Raji (cell line): Measurements from ENCODE around the gene PROM1.

Source experiments
- POLR2A ChIP-seq: IDR thresholded peaks from 2 replicates; pipeline ENCODE4 v1.6.1; 2011; ENCODE audit warnings: low read depth, low read length, control low read depth; ENCODE audit not compliant: insufficient read depth

Gene PROM1

GRCh38 chr4:15947684-15948083 lies 136.1 kb downstream of the PROM1 start:
- no peak for TF ChIP-seq POLR2A

DNA sequence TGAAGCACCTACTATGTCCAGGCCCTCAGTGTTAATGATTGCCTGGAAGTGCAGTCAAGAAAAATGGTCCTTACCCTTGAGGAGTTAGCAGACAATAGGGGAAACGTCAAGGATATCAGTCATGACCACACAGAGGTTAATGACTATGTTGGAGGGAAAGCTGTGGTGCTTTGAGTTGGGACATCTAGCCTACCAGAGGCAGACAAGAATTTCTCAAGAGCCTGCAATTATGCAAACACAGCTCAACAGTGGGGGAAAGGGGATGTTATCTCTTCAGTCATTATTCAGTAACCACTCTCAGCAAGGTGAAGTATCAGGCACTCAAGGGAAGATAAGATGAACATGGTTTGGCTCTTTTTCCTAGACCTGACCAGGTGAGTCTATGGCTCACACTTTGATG lies 138.3 kb downstream of the PROM1 start:
- TF ChIP-seq POLR2A, result no peak

DNA sequence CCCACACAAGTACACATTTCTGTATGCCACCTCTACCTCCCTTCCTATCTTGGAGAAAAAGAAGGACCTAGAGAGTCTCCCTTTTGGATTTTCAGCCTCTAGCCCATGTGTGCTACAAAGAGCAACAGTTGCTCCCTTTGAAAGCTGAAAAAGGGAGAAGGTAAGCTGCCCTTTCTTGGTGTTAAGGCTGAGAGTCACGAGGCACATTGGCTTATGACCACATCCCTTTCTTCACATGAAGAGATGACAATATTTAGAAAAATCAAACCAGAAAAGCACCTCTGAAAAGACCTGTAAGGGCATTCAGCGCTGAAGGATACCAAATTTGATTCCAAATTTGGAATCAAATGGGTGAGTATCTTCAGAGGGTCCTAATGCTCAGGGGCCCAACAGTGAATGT lies 138.9 kb downstream of the PROM1 start:
- no peak for TF ChIP-seq POLR2A

DNA sequence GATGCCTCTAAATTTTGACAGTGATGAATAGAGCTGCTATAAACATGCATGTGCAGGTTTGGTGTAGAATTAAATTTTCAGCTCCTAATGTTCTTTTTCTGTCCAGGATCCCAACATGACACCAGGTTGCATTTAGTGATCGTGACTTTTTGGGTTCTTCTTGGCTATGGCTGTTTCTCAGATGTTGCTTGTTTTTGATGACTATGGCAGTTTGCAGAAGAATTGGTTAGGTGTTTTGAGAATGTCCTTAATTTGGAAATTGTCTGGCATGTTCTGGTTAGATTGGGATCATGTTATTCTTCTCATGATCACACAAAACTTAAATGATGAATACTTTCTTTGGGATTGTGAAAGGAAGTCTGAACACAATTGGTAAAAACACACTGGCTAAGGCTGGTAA lies 141.5 kb downstream of the PROM1 start:
- TF ChIP-seq POLR2A, result no peak

DNA sequence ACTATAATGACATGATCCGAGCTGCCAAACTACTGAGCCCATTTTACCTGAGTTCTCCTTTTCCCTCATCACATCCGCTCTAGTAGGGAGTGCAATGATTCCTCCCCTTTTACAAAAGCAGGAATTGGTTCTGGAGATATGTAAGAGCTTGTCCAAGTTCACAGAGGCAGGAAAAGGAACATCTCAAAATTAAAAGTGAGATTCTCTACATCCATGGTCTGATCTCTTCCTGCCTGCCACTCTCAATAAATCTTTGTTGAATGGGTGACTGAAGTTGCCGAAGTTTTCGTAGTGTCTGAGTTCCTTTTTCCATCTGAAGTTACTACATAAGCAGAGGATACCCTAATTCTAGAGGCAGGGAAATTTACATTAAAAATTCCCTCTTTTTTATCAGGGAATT lies 145.2 kb downstream of the PROM1 start, which contains the start of gene FGFBP1:
Gene FGFBP1, minus strand, starts transcription at position 101 of the 400 bp plus-strand sequence. CDS start 2,108 bp downstream, outside the sequence.
- TF ChIP-seq POLR2A, result no peak

DNA sequence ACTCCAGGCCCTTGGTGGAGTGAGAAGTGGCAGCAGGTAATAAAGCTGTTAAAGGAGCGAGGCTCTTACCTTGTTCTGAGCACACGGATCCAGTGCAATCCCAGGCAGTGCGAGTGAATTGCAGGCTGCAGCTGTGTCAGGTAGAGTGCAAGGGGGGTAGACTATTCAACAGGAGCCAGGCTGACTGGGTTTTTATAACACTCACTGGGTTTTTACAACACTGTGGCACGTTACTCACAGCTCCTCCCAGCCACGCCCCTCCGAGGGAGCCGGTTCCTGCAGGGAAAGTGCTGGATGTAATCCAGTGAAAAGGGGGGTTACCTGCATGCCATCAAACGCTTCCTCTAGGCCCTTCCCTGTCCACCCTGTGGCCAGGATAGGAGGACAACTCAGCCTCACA lies 145.6 kb downstream of the PROM1 start:
- no peak for TF ChIP-seq POLR2A

DNA sequence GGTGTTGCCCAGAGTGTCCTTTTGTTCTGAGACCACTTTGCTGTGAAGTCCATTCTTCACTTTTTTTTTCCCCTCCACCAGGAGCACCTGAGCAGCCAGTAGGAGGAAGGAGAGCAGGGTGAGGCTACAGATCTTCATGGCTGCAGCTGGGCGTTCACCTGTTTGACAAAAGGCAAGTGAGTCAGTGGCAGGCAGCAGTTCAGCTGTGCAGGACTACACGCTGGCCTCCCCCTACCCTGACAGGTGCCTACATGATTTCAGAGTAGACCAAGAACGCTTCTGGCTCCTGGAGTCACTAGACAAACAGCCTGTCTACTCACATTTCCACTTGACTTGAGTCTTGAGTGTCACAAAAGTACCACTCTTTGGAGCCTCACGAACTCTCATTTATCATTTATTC lies 147.3 kb downstream of the PROM1 start:
- TF ChIP-seq POLR2A, result no peak

DNA sequence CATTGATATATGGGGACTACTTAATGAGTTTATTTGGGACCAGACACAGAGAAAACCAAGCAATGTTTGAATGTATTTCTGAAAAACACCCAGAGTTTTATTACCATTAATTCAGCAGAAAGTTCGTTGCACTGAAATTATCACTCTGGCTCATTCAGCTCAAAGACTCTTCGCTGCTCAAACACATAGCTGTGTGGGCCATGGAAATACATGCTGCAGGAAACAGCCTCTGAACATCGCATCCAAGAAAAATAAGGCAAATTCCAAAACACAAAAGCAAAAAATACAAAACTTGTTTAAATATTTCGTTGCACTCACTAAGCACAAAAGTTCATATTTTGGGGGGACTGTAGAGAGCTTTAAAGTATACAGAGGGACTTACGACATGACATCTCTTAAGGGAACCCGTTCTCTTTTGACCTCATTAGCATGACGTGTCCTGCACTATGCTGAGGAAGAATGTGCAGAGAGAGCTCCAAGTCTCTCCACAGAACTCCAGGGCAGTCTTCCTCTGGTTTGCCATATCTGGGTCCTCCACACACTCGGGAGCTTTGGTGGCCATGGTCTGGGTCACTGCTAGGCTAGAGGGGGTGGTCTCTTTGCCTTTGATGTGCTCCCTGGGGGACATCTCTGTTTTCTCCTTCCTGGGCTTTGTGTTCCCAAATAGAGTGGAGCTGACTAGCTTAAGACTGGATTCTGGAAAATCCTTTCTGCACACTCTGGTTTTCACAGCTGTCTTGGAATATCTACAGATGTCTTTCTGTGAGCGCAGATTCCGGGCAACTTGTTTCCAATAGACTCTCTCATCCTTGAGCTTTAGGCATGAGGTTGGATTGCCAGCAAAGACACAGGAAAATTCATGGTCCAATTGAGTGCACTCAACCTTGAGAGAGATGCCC lies 148.1 kb downstream of the PROM1 start:
- TF ChIP-seq POLR2A, result no peak

- TF ChIP-seq POLR2A, result no peak
Measured at GRCh38 chr4:15934259-15934658, 149.6 kb downstream of the PROM1 start.

DNA sequence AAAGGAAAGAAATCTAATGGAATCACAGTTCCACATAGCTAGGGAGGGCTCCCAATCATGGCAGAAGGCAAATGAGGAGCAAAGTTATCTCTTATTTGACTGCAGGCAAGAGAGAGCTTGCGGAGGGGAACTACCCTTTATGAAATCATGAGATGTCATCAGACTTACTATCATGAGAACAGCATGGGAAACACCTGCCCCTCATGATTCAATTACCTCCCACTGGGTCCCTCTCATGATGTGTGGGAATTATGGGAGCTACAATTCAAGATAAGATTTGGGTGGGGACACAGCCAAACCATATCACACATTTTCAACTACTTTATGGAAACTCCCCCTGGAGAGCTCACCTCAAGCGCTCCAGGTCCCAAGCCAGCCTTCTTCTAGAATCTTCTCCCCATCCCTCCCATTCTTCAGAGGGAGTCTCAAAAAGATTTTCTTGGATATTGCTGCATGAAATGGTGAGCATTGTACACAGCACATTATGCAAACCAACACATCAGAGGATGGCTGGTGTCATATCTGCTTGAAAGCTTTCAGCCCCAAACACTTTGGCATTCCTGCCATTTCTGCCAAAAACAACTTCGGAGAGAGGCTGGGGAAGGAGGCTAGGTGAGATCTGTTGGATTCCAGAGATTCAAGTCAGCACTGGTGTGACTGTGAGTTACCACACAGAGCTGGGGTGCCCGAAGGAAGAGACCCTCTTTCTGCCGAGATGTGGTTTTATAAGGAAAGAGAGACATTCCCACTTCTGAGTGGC lies 152.2 kb downstream of the PROM1 start:
- TF ChIP-seq POLR2A, result no peak

DNA sequence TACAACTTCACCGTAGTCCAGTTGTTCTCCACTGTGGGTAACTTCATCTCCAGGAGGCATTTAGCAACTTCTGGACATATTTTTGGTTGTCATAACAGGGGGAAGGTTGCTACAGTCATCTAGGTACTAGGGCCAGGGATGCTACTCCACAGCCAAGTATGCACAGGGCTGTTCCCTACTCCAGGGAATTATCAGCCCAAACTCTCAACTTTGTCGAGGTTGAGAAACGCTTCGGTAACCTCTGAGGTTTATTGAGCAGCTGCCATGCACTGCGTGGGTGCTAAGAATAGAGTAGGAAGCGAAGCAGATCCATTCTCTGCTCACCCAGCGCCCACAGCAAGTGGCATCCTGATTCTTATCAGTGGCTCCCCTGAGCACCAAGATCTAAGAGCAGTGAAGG lies 153.5 kb downstream of the PROM1 start:
- TF ChIP-seq POLR2A, result no peak

DNA sequence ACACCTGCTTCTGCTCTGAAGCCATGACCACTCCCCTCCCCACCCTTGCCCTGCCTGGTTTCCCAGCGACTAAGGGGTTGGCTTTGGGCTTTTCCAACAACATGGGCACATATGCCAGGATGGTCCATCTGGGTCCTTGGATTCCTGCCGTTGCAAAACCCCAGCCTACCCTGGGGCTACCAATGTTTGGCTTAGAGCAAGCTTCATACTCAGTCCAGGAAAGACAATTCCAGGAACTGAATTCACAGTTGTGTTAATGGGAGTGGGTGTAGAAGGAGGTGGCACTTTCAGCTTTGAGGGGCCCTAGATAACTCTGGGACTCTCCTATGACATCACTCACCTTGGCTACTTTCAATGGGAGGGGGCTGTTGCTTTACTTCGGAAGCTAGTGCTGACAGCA lies 154.3 kb downstream of the PROM1 start:
- no peak for TF ChIP-seq POLR2A

DNA sequence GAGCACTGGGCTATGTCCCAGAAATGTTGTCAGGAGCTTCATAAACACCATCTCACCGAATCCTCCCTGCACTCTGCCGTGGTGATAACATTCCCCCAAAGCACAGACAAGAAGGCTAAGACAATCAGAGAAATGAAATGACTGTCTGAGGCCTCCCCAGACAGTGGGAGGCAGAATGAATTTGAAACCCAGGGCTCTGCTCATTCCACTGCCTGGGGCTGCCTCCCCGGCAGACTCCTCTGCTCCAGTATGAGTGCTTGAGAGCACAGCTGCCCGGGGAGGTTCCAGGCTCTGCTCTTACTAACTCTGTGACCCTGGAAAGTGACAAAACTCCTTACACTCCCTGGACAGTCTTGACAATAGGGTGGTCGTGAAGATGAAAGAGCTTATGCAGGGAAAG lies 154.9 kb downstream of the PROM1 start:
- TF ChIP-seq POLR2A, result no peak

DNA sequence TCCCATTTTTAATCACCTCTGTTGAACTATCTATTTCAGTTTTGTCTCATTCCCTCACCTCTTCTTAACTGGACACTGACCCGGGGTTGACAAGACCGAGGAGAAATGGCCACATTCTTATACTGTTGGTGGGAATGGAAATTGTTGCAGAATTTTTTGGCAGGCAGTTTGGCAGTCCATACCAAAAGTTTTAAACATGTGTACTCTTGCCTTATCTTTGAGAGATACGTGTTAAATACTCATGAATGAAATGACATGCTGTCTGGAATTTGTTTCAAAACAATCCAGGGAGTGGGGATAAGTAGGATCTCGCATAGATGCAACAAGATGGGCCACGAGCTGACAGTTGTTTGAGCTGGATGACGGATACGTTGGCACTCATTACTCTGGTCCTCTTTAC lies 157.3 kb downstream of the PROM1 start:
- no peak for TF ChIP-seq POLR2A

DNA sequence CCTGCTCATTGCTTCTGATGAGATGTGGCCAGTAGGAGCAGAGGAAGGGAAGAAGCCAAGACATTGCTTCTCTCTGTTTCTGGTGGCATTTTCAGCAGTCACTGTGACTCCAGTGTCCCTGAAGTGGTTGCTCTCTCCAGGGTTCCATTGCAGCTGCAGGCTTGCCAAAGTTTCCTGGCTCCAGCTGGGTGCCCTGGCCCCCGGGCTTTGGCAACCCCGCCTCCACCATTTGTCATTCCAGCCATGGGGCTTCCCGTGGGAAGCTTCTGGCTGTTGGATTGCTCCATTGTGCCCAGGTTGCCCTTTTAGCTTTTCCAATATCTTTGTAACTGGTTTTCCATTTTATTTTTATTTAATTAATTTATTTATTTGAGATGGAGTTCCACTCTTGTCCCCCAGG lies 158.0 kb downstream of the PROM1 start:
- TF ChIP-seq POLR2A, result no peak

DNA sequence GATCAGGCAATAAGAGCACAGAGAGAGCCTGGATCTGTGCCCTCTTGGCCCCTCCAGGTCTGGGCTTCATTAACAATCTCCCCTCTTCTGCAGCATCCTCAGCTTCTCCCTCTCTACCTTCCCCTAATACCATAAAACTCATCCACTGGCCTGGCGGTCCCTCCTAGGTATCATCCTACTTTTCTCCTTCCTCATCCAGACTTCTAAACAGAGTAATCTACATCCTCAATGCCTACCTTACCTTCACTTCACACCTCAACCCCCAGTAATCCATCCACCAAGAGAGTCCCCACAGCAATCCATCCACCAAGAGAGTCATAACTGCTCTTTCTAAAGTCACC lies 162.3 kb downstream of the PROM1 start:
- no peak for TF ChIP-seq POLR2A
